Measurements from ENCODE around the gene CCDC187. TPM values are rescaled to one million over a fixed set of nuclear protein-coding genes. Genes with fewer than 3 reads are reported as not detected.
"Not testable (repeated sequence)": the region's sequence is repeated elsewhere in the genome, so short reads cannot be mapped to it uniquely, and the experiment has no call there.

Gene CCDC187
- polyA plus RNA-seq, 1 donor: 0.04 TPM

DNA sequence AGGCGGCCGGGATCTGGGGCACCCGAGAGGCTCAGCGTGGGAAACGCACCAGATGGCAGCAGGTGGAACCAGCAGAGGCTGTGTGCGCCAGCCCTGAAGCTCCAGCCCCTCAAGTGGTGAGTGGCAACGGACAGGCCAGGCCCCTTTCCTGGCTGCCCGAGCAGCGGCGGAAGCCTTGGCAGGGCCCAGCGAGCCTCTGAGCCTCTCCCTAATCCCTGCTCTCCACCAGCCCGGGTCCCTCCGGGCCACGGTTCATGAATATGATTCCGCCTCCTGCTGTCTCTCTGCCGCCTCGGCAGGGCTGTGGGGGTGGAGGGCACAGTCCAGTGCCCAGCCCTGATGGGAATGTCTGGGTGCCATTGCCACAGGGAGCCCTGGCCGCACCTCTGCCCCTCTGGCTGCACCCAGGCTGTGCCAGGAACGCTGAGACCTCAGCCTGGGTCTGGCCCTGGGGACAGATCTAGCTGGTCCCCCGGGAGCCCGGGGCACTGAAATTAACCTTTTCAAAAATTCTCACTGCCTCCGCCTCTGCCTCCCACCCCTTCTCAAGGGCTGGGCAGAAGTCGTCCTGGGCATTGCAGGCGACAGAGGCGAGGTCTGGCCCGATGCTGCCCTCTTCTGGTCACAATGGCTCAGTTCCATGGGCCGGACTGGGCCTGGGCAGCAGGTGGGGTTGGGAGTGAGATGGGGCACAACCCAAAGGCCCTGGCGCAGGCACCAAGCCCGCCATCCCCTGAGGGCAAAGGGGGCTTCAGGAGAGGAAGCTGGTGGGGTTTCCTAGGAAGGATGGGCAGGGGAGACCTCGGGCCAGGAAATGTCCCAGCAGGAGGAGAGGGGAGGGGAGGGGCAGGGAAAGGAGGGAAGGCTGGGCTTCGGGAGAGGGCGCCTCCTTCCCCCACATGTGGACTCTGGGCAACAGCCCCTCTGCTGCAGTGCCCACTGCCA lies 20.3 kb downstream of the CCDC187 start:
- peak; percentile 79 for DNase-seq

DNA sequence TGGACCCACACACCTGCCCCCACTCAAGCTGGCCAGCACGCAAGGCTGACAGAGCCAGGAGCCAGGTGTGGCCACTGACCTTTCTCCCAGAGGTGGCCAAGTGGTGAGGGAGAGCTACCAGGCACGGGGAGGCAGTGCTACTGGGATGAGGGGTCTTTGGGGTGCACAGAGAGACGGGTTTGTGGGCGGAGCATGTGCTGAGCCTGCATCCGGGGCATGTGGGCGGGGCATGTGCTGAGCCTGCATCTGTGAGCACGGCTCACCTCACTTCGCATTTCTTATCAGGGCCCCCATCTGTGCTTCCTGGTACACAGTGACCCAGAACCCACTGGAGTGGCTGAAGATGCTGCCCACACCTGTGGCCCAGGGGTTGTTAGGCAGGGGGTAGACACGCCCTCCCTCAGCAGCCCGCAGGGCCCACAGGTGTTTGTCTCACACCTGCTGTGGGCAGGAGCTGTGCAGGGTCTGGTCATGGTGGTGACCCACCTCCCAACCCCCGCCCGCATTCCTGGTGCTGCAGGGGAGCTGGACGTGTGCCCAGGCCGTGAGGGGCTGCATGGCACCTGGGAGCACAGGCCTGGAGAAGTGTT lies 21.5 kb downstream of the CCDC187 start:
- no peak for DNase-seq

DNA sequence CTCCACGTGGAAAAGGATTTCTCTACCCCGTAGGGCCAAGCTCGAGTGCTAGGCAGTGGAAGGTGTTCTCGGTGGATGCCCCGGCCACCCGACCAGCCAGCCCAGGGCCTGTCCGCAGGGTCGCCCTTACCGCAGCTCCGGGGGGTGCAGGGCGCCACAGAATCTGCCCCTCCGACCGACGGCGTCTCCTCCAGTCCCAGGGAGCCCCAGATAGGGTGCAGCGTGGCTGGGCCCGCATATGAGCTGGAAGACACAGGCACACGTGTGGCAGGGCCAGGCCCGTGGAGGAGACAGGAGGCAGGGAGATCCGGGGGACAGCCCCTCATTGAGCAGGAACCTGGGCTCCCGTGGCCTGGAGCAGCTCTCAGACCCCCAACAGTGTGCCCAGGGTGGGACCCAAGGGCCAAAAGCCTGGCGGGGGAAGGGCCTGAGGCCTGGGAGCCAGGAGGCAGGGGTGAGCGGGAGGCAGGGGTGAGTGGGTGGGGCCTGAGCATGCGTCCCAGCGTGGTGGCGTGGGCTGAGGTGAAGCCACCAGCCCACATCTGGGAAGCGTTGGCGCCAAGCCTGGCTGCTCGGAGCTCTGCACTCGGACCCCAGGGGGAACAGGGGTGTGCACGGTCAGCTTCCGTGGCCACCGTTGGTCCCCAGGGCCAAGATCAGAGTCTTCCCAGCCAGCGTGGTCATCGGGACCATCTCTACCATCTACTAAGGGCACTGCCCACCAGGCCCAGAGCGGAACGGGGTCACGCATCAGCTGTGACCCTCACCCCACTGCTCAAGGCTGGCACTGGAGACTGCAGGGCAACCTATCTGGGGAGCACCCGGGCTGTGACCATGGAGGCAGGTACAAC lies 22.2 kb downstream of the CCDC187 start:
- DNase-seq: no peak

DNA sequence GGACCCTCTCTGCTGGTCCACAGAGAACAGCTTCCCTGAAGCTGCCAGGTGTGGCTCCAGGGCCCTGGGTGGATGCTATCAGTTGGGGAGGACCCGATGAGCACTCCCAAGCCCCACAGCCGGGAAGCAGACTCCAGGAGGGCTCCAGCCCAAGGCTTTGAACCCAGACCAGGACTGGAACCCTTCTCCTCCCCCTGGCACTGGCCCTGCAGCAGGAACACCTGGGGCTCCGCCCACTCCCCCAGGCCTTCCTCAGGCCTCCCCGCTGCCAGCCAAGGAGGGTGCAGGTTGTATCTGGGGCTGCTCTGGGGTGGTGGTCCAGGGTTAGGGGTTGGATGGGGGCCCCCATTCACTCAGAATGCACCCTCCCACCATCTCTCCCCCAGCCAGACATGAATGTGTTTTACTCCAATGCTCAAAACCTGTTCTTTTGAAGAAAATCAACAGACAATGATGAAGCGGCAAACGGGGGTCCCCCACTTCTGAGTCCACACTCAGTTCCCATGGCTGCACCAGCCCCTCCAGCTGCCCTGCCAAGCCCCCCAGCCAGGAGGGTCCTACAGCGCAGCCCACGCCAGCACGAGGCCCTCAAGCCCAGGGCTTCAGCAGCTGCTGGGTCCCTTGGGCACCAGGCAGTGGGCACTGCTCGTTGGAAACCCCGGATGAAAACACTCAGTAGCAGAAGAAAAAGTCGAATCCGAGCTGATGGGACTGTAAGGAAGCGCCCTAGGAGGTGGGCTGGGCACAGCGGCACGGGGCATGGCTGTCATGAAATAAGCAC lies 23.2 kb downstream of the CCDC187 start:
- DNase-seq: no peak

DNA sequence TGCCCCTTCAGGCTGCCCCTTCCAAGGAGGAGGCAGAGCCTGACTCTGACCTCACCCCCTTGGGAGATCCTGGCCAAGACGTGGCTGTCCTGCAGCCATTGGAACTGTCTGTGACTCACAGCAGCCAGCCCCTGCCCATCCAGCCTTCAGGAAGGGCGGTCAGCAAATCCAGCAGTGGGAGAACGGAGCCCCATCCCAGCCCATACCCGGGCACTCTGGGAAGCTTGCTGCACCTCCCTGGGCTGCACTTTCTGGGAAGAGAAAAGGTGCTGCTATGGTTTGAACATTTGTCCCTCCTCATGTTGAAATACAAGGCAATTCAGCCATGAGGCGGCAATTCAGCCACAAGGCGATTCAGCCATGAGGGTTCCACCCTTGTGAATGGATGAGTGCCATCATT lies 24.4 kb downstream of the CCDC187 start:
- no peak for DNase-seq

DNA sequence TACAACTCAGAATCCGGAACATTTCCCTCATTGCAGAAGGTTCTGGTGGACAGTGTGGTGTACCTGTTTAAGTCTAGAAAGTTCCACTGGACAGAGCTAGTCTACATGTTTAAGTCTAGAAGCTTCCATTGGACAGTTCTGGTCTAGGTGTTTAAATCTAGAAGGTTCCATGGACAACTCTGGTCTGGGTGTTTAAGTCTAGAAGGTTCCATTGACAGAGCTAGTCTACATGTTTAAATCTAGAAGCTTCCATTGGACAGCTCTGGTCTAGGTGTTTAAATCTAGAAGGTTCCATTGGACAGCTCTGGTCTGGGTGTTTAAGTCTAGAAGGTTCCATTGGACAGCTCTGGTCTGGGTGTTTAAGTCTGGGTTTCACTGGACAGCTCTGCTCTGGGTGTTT lies 25.0 kb downstream of the CCDC187 start:
- no peak for DNase-seq

DNA sequence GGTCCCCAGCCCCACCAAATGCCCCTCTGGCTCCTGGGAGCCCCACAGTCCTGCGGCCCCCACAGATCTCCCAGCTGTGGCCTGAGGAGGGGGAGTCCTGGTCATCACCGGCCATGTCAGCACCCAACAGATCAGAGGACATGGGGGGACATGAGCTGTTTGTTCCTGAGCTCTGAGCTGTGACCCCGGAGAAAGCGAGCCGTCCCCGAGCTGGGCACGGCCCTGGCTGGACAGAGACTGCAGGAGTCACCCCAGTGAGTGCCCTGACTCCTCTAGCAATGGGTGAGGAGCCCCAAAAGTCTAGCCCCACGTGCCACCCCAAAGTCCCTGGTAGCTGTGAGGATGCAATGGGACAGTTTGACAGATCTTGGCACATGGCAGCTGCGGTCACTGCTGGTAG lies 25.7 kb downstream of the CCDC187 start:
- DNase-seq: no peak

DNA sequence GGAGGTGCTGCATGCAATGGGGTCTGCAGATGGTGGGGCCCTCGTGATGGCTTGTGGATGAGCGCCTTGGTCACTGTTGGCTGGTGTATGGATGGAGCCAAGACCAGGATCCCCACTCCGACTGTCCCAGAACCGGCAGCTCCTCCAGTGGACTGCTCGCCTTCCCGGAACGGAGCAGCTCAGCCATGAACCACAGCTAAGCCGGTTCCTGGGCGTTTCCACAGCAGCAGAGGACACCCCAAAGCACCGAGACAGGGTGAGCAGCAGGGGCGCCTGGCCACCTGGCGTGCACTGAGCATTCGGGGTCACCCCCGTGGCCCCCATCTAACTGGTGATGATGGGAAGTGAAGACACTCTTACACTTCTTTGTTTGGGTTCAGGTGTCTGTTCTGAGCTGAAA lies 26.1 kb downstream of the CCDC187 start:
- DNase-seq: no peak

DNA sequence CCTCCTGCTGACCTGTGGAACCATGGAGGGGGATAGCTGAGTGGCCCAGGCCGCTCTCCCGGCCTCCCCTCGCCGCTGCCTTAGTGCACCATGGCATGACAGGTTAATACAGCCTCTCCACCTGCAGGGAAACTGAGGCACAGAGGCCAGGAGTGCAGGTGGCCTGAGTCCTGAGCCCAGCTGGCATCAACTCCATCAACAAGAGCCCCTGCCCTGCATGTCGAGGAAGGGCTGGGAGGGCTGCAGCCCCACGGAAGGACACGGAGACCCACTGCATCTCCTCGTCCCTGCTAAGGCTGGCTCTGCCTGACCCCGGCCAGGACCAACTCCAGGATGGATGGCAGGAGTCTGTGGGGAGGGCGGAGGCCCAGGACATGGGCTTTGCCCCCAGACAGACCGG lies 27.2 kb downstream of the CCDC187 start:
- DNase-seq: no peak

DNA sequence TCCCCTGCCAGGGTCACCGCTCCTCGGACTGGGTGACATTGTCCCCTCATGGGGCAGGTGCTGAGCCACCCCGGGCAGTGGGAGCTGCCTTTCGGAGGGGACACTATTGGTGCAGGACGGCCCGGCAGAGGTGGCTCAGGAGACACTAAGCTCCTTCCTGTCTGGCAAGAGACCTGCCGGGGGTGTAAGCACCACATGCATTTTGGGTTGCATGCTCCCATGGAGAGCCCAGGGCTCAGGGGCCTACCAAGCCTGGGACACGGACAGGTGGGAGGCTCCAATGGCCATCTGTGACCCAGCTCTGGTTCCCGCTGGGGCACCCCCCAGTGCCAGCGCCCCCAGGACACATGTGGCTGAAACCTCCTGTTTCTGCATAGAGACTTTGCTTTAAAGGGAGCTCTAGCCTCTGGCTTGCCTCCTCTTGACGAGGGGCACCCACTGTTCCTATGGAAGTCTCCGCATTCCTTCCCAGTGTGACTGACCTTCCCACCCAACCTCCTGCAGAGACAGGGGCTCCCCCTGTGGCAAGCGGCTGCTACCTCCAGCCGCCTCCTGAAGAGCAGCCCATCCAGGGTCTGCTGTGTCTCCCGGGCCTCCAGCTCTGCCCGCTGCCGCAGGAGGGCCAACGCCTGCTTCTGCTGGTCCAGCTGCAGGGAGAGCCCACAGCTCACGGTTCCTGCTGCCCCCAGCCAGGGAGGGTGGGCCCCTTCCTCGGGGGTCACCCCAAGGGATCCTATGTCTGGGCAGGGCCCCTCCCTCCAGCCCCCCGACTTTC lies 28.1 kb downstream of the CCDC187 start:
- DNase-seq: no peak

DNA sequence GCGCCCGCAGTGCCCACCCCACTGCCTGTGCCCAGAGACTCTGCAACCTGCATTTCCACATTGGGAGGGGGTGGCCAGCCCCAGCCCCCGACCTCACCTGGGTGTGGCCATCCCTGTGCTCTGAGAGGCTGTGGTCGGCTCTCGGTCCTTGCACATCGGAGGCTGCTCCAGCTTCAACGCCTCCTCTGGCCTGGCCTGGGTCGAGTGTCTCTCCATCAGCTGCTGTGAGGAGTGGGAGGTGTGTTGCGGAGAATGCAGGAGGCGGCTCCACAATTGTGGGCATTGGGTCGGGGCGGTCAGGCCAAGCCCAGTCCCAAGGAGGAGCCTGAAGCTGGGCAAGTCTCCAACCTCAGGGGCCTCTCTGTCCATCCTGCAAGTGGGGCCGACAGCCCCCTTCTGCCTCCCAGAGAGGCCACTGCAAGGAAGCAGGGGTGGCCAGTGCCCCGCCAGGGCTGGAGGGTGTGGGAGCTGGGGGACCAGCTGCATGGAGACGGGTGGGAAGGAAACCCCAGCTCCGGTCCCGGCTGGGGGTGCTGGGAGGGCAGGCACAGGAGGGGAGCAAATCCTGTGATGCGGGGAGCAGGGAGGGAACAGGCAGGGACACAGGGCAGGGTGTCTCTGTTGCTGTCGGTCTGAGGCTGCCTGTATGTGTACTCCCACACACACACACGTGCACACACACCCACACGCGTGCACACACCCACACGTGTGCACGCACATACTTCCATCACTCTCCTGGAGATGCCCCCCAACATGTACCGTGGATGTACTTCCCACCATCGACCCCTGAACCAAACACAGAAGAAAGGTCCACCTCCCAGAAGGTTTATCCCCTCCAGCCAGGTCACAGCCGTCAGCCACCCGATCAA lies 28.9 kb downstream of the CCDC187 start:
- no peak for DNase-seq

DNA sequence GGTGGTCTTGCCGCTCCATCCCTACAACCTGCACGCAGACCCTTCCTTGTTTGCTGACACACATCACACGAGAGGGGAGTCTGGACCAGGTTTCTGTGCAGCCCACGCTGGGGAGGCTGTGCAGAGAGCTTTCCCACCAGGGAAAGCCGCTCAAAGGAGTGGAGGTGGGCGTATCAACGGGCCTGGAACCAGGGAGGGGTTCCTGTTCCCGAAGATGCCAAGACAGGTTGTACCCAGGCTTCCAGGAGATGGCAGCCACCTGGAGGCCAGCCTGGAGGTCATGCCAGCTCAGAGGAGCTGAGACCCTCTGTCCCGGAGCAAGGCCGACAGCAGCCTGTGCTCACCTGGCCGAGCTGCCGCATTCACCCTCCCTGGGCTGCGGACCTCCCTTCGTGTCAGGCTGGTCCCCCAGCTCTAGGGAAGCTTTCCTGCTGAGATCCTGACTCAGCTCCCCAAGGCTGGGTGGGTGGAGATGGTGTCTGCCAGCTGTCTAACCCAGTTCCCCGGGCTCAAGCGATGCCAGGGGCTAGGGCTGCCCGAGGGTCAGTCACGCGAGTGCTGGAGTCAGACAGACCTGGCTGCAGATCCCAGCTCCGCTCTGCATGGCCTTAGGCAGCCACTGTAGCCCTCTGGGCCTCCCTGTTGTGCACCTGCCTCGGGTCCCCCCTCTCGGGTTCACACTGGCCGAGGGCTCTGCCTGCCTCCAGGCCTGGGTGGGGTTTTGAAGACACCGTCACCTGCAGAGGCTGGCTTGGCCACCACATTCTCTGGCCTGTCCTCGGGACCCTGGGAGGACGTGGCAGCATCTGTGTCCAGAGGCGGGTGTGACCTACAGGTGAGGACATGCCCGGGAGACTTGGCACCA lies 29.7 kb downstream of the CCDC187 start:
- no peak for DNase-seq

DNA sequence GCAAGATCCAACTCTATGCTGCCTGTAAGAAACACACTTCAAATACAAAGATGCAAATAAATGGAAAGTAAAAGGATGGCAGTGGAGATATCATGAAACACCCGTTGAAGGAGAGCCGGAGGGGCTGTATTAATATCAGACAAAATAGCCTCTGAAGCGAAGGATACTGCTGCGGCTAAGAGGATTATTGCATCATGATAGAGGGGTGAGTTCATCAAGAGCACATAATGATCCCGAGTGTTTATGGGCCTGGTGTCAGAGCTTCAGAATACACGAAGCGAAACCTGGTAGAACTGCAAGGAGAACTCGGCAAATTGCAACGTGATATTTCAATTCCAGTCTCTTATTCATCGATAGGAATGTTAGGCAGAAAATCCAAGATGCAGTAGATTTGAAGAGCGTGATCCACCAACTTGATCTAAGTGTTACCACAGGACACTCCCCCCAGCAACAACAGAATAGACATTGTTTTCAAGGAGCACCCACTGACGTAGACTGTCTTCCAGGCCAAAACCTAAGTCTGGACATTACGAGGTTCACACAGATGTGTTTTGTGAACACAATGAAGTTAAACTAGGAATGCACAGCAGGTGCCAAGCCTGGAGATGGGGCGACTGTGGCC lies 30.5 kb downstream of the CCDC187 start:
- no peak for DNase-seq

DNA sequence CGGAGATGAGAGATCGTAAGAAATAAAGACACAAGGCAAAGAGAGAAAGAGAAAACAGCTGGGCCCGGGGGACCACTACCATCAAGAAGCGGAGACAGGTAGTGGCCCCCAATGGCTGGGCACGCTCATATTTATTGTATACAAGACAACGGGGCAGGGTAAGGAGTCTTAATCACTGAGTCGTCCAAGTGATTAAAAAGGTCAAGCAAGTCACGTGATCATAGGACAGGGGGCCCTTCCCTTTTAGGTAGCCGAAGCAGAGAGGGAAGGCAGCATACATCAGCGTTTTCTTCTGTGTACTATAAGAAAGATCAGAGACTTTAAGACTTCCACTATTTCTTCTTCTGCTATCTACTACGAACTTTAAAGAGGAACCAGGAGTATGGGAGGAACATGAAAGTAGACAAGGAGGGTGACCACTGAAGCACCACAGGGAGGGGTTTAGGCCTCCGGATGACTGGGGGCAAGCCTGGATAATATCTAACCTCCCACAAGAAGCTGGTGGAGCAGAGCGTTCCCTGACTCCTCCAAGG lies 33.7 kb downstream of the CCDC187 start:
- DNase-seq: no peak

DNA sequence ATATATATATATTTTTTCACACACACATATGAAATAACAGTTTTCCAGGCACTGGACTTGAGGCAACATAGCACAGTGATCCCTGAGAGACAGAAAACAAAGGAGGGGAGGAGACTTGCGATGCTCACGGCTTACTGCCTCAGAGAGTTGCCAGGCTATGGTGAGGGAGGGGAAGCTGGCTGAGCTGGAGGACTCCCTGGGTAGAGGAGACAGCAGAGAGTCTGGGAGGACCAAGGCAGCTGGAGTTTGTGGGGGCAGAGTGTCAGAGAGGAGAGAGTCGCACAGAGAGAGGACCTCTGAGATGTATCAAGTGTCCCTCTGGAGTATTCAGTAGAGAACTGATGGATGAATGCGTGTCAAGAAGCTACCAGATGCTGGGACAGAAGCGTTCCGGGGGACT lies 35.2 kb downstream of the CCDC187 start:
- DNase-seq: no peak

DNA sequence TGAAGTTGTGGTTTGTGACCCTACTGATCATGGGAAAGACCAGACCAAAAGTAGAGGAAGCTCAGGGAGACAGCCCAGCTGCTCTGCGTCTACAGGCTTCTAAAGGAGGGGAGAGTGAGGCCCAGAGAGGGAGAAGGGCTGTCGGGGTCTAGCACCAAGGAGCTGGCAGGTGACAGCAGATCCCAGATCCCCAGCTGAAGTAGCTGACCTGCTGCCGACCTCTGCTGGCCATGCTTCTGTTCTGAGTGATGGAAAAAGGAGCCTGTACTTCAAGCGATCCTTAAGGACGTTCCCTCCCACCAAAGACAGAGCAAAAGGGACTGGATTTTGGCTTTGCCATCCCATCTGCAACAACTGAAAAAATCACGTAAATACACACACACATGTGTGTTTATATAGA lies 35.6 kb downstream of the CCDC187 start:
- DNase-seq: peak; percentile 67

DNA sequence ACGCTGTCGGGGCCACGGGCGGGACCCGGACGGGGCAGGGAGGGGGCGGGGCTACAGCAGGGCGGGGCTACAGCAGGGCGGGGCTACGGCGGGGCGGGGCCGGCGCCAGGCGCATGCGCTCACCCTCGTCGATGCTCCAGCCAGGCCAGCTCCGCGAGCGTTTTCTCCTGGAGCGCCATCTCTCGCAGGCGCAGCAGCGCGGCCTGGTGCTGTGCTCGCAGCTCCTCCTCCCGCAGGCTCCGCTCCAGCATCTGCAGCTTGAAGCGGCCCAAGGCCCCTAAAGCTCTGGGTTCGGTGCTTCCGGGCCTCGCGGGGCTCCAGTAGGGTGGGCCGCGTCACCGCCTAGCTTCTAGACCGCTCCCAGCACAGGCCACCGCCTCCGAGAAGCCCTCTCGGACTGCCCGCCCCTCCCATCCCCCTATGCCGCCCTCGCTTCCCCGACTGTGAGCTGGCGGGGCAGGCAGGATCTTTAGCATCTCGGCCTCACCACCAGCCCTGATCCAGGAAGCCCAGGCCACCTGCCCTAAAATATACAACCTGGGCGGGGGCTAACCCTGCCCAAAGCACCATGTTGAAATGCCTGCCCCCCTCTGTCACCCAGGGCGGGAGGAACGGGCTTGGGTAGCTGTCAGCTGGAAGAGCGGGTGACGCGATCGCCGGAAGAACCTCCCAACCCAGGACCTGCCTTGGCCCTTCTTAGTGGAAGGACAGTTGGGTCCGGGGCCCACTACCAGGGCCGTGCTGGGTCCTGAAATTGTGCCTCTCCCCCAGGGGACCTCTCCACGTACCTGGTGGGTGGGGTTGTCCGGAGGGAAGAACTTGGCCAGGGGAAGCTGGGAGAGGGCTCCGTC lies 36.4 kb downstream of the CCDC187 start:
- peak; percentile 86 for DNase-seq

DNA sequence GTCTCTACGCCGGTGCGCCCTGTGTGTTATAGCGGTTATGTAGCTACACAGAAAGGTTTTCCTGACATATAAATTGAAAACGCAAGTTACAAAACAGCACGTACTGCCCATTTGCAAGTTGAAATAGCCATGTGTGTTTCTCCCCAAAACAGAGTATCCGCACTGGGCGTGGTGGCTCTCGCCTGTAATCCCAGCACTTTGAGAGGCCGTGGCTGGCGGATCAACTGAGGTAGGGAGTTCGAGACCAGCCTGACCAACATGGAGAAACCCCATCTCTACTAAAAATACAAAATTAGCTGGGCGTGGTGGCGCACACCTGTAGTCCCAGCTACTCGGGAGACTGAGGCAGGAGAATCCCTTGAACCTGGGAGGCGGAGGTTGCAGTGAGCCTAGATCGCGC lies 37.3 kb downstream of the CCDC187 start:
- not testable (repeated sequence) for DNase-seq

Measured in hindlimb muscle (tissue), 1 donor.